NOMO-1 treated with DMSO at 0.1 percent for 48 hours (cell line): ENCODE data around the gene EOLA2.
A peak's percentile ranks its signal among the peaks of the same experiment; 100 is the strongest.
"Not testable (repeated sequence)": the region's sequence is repeated elsewhere in the genome, so short reads cannot be mapped to it uniquely, and the experiment has no call there.

ENCODE experiments used
- DNase-seq: peaks from one replicate; lab custom pipeline; 2025; ENCODE audit not compliant: unreplicated experiment; lab: John Stamatoyannopoulos, UW

Gene EOLA2

DNA sequence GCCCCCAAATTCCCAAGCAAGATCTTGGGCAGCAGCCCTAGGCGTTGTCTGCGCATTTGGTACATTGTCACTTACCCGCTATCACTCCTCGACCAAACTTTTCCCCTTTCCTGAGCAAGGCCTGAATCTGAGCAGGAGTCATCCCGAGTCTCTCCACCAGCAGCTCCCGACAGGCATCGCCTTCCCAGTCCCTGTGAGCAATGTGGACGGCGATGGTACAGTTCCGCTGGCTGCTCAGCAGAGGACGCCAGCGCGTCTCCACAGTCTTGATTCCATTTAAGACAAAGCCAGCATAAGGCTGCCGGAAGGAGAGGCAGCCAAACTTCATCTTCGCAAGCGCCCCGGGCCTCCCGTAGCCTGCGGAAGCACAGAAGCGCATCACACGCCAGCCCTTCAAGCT is 4.7 kb downstream of the EOLA2 start:
- DNase-seq, result not testable (repeated sequence)

- not testable (repeated sequence) for DNase-seq
Measured at GRCh38 chrX:149932970-149933369, 5.3 kb downstream of the EOLA2 start.

DNA sequence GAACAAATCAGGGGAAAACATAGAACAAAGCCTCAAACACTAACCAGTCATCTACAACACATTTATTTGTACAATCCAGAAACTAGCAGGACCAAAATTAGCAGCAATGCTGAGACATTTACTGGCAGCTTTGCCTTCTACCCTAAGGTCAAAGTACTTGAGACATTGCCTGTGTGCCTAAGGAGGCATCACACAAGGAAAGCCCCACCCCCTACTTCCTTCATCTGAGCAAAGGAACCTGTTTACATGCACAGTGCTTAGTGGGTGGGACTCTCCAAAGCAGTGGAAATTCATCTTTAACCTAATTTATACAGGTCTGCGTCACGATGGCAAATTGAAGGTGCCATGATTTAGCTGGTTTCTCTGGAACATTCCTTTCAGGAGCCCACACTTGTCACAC is 6.1 kb downstream of the EOLA2 start:
- not testable (repeated sequence) for DNase-seq

DNA sequence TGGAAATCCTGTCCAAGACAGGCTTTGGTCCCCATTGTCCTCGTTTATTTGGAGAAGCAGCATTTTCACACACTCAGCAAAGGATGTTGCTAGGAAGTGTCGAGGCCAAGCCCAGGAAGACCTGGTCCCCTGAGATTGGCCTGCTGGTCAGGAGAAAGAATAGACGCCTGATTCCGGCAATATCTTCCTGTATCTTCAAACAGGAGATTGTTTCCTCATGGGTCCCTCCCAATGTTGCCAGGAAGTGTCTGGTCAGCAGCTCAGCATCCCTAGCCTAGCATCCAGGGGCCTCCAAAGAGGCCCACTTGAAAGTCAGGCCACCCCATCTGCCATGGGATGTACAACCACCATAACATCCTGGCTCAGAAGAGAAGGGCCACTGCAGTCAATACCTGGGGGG is 6.9 kb downstream of the EOLA2 start:
- not testable (repeated sequence) for DNase-seq

- not testable (repeated sequence) for DNase-seq
Measured at GRCh38 chrX:149929400-149929799, 8.9 kb downstream of the EOLA2 start, which contains the start of gene HSFX4. Gene HSFX4 (plus strand): TSS chrX:149929573. CDS start chrX:149929645, 72 bp downstream.

- not testable (repeated sequence) for DNase-seq
Measured at GRCh38 chrX:149928635-149929034, 9.7 kb downstream of the EOLA2 start.

- not testable (repeated sequence) for DNase-seq
Measured at GRCh38 chrX:149927964-149928258, 10.4 kb downstream of the EOLA2 start.

- not testable (repeated sequence) for DNase-seq
Measured at GRCh38 chrX:149927245-149927963, 10.9 kb downstream of the EOLA2 start.

DNA sequence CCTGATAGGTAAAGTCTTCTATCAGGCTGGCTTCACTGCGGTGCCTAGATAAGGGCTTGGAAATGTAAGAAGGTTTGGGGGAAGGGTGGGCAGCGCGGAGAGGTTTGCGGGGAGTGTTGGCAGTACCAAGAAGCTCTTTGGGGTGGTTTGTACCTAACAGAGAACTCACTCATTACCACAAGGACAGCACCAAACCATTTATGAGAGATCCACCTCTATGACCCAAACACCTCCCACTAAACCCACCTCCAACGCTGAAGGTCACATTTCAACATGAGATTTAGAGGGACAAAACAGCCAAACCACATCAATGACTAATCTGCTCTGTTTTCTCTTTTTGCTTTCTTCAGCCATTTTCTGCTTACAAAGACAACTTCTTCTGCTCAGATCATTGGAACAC is 13.9 kb downstream of the EOLA2 start:
- DNase-seq, result not testable (repeated sequence)

GRCh38 chrX:149923836-149924235 is 14.5 kb downstream of the EOLA2 start:
- not testable (repeated sequence) for DNase-seq

GRCh38 chrX:149916745-149917392 is 21.4 kb downstream of the EOLA2 start:
- DNase-seq, result no peak

DNA sequence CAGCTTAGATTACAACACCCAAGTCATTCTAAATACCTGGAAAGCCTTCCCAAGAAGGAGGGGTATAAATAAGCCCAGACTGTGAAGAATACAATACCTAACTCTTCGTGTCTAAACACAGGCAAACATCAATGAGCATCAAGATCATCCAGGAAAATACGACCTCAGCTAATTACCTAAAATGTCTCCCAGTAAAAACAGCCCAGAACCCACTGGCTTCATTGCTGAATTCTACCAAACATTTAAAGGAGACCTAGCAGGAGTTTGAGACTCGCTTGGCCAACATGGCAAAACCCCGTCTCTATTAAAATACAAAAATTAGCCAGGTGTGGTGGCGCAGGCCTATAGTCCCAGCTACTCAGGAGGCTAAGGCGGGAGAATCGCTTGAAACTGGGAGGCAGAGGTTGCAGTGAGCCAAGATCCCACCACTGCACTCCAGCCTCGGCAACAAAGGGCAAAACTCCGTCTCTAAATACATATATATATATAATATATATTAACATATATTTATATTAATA is 28.1 kb downstream of the EOLA2 start:
- peak; percentile 48 for DNase-seq

- DNase-seq, result peak; percentile 48
Measured at GRCh38 chrX:149909324-149910177, 28.7 kb downstream of the EOLA2 start.

GRCh38 chrX:149908727-149909126 is 29.6 kb downstream of the EOLA2 start:
- DNase-seq, result no peak

- no peak for DNase-seq
Measured at GRCh38 chrX:149908308-149908707, 30.0 kb downstream of the EOLA2 start.

DNA sequence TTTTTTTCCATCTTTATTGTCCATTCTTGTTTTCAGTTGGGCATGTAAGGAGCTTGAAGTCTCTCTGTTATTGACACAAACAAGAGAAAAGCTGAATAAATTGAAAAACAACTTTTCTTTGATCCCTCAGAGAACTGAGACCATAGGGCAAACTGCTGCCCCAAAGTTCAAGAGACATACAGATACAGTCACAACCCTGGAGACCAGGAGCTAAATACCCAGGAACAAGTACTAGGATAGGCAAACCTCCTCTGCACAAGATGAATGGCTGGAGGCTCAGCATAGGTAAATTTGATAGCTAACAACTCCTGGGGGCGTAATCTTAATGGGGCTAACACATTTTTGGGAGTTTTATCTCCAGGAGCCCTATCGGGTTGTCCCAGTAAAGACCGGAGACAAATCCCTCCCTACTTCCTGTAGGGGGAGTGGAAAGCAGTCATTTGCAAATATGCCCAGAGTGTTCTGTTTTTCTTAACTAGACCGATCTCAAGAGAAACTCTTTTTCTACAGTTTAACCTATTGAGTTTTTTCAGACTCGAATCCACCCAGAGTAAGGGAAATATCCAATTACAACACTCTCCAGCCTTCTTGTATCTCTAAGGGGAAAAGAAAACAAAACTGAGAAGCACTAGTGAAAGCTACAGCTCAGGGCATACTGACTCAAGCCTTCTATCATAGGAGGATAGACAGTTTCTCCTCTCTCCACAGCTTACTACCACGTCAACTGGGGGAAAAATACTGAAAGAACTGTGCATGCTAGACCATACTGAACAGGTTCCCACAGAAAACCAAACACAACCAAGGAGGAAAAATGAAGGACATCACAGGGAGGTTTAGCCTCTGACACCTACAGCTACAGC is 34.2 kb downstream of the EOLA2 start:
- no peak for DNase-seq

- DNase-seq, result no peak
Measured at GRCh38 chrX:149898554-149898953, 39.7 kb downstream of the EOLA2 start.

DNA sequence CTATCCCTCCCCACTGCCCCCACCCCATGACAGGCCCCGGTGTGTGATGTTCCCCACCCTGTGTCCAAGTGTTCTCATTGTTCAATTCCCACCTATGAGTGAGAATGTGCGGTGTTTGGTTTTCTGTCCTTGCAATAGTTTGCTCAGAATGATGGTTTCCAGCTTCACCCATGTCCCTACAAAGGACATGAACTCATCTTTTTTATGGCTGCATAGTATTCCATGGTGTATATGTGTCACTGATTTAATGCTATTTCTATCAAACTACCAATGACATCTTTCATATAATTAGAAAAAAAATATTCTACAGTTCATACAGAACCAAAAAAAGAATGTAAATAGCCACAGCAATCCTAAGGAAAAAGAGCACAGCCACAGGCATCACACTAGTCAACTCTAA is 47.5 kb downstream of the EOLA2 start:
- not testable (repeated sequence) for DNase-seq
